HG03439 (cell line): ENCODE results near the gene AVPI1.
A peak's percentile ranks its signal among the peaks of the same experiment; 100 is the strongest.
"Not testable (repeated sequence)": the region's sequence is repeated elsewhere in the genome, so short reads cannot be mapped to it uniquely, and the experiment has no call there.

ENCODE experiments used
- ATAC-seq: cut with Tn5 transposase; IDR thresholded peaks from one replicate; pipeline ENCODE4 v1.9.1; 2021; ENCODE audit warnings: mild to moderate bottlenecking, moderate library complexity; ENCODE audit not compliant: unreplicated experiment

AVPI1 gene

DNA sequence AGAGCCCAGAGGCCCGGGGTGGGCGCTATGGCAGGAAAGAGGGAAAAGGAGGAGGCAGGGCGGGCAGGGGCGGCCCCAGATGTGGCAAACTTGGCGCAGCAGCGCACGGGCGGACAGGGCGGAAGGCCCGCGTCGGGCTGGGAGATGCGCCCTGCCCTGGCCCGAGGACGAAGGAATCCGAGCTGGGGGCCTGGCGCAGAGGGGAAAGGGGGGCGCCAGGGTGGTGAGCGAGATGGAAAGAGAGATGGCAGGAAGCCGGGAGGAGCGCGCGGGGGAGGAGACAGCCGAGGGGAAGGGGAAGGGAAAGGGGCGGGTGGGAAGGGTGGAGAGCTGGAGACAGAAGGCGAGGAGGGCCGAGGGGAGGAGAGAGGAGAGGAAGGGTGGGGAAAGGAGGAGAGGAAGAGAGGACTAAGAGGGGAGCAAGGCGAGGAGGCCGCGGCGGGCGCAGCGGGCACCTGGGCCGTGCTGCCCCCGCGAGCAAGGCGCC is 26.3 kb upstream of the AVPI1 start, which contains the start of gene MARVELD1:
TSS of gene MARVELD1 (plus strand) at position 392 of the 487 bp plus-strand sequence. CDS start 147 bp downstream, outside the sequence.
- ATAC-seq = no peak

DNA sequence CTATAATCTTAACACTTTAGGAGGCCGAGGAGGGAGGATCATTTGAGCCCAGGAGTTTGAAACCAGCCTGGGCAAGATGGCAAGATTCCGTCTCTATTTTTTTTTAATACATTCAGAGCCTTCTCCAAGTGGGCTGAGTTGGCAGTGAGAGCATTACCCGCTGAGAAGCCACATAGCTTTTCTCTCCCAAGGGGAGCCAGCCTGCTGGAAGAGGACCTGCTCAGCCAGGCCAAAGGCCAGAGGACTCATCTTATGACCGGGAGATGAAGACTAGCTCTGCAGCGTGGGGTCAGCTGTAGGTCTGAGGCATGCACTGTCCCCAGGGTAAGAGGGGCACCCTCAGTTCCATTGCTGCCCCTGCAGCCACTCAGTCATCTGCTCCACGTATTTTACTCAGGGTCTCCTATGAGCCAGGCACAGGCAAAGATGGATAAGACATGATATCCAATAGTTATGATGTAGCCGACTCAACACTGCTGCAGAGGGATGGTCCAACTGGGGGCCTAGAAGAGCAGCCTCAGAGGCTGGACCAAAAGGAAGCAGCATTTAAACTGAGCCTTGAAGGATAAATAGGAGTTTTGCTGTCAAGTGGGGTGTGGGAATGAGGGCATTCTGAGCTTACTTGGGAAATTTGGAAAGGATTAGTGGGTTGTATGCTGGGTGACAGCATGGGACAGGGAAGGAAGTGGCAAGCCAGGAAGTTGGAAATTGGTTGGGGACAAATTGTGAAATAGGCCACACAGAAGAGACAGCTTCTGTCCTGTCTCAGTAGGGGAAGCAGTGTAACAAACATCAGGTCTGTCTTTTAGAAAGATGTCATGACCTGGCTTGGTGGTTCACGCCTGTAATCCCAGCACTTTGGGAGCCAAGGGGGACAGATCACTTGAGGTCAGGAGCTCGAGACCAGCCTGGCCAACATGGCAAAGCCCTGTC is 24.9 kb upstream of the AVPI1 start:
- no peak for ATAC-seq

DNA sequence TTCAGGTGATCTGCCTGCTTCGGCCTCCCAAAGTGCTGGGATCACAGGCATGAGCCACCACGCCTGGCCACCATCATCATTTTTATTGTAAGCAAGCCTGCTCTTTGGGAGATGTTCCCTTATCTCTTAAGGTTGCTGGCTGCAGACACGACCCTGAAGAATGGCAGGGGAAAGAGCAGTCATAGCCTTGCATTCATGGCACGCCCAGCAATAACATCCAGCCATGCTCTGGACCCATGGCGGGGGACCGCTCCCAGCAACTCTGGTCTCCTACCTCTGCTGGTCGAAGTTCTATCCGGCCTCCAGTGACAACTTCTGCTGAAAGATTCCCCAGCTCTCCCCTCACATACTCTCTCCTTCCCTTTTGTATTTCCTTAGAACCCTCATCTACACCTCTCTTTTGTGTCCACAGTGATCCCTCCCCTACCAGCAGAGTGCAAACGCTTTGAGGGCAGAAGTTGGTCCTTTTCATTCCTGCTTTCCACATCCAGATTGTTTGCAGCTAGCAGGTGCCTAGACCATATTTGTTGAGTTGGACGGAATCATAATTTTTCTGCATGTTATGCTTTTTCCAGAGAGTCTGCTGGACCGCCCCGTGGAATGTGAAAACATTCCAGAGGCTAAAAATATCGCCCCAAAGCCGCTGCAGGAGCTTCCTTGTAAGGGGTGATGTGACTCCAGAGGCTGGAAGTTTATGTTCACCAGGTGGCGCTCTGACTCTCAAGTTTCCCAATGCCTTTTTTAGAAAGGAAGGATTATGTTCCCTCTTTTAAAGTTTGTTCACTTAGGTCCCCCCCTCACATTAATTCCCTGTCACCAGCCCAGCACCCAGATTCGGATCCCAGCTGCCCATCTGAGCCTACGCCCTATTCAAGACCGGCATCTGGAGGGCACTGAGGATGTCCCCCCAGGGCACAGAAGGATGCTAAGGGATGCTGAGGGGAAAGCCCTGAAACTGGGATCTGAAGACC is 22.2 kb upstream of the AVPI1 start:
- ATAC-seq = no peak

DNA sequence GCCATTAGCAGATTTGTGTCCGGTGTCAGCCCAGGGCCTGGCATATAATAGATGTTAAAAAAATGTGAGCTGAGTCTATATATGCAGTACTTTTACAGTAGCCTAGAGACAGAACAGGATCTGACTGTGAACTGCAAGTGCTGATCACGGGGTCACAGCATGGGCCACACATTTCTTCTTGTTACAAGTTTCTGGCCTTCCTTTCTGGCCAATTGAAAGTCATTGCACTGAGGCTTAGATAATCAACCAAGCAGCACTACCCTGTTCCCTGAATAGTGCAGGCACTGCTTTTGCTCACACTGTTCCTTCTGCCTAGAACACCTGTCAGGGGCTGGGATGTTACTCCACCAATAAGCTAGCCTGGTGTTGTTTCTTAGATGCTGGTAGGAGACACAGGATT is 21.1 kb upstream of the AVPI1 start:
- ATAC-seq = no peak

DNA sequence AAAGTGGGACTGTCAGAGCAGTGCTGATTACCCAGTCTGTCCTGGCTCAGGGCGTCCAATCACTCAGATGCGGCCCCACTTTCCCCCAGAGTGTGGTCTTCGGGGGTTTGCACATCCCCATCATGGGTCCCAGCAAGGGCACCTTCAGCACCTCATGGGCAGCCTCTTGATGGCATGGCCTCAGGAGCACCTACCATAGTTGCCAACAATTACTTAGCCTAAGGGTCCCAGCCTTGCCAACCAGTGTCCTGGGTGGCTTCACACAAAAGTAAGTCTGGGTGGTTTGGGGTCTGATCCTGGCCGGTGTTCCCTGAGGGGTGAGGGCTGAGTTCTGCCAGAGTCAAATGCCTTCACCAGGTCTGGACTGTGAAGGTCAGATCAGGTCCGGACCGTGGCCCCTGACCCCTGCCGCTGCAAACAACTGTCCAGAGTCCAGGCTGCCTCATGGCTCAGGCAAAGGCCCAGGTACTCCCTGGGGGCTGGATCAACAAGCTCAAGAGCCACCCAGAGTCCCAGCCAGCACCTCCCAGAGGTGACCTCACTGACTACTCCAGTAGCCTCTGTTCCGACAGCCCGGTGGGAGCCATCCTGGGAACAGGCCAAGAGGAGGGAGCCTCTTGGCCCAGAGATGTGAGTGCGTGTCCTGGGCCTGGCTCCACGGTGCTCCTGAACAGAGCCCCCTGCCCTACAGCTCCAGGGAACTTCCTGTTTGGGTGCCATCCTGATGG is 20.3 kb upstream of the AVPI1 start:
- ATAC-seq = no peak

DNA sequence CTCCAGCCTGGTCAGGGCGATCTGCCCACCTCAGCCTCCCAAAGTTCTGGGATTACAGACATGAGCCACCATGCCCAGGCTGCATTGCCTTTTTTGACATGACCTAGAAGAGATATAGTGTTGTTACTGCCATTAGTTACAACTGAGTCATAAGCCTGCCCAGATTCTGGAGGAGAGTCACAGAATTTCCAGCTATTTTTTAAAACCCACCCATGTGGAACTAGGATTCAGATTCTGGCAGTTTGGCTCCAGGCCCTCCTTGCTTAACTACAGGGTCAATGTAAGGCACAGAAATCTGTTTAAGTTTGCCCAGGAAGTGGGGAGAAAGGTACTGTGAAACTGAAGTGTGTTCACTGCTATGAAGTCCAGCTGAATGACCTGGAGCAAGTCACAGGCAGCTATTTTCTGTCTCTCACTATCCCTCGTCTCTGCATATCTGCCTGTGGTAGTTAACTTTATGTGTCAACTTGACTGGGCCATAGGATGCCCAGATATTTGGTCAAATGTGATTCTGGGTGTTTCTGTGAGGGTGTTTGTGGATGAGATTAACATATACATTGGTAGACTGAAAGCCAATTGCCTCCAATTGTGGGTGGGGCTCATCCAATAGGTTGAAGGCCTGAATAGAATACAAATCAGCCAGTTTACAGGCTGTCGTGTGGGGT is 18.1 kb upstream of the AVPI1 start:
- ATAC-seq = no peak

DNA sequence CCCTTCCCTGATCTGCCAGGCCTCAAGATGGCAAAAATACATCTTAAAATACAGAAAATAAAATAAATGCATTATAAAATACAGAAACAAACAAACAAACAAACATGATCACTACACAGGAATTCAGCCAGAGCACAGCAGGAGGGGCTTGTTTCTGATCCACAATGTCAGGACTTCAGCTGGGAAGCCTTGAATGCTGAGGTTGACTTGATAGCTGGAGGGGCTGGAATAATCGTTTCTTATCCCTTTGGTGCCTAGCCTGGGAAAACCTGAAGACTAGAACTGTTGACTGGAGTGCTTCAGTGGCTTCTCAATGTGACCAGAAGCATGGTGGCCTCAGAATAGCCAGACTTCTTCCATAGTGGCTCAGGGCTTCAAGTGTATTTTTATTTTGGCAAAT is 17.3 kb upstream of the AVPI1 start:
- ATAC-seq = no peak

DNA sequence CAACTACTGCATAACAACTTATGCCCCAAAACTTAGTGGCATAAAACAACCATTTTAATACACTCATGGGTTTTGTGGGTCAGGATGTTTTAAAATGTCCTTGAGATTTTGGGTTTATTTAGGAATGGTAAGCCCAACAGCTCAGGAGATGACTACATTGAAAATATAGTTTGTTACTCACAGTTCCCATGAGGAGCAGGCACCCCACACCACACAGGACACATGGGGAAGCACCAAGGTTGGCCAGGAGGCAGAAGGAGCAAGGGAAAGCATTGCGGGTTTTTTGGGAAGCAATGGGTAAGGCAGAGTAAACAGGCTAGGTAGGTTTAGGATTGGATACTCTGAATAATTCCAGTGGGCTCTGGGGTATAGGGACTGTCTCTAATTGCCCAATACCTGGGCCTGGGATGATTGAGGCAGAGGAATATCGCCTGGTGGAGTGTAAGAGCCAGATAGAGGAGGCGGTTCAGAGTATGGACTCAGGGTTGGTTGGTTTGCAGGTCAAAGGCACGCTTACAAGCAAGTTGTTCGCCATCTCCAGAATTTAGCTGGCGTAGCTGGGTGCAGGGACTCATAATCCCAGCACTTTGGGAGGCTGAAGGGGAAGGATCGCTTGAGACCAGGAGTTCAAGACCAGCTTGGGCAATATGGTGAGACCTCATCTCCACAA is 16.5 kb upstream of the AVPI1 start:
- no peak for ATAC-seq

DNA sequence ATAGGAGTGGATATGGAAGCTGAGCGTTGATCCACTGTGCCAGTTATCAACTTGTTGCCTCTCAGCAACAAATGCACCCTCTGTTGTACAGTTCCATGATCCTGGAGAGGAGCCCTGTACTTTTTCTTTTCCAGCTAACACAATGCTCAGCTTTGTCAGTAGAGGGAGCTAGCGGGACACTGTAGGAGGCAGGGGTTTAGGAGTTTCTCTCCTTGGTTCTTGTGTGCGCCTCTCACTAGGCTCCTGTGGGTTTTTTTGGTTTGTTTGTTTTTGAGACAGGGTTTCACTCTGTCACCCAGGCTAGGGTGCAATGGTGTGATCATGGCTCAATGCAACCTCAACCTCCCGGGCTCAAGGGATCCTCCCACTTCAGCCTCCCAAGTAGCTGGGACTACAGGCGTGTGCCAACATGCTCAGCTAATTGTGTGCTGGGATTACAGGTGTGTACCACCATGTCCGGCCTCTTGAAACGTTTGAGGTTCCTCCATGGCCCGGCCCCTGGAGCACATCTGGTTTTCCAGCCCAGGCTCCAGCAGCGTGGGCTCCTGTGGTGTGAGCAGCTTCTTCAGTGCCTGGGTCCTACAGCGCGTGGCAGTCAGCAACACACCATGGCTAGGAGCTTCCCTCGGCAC is 14.5 kb upstream of the AVPI1 start:
- peak; percentile 63 for ATAC-seq

DNA sequence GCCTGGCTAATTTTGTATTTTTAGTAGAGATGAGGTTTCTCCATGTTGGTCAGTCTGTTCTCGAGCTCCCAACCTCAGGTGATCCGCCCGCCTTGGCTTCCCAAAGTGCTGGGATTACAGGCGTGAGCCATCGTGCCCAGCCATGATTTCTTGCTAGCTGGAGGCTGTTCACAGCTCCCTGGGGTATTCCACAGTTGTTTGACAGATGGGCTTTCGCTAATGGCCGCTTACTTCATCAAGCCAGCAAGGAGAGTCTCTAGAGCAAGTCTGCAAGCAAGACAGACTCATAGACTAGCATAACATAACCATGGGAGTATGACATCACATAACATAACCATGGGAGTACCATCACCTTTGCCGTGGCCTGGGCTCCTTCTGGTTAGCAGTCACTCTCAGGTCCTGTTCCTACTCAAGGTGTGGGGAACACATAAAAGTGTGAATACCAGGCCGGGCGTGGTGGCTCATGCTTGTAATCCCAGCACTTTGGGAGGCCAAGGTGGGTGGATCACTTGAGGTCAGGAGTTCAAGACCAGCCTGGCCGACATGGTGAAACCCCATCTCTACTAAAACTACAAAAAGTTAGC is 11.1 kb upstream of the AVPI1 start:
- ATAC-seq = not testable (repeated sequence)

DNA sequence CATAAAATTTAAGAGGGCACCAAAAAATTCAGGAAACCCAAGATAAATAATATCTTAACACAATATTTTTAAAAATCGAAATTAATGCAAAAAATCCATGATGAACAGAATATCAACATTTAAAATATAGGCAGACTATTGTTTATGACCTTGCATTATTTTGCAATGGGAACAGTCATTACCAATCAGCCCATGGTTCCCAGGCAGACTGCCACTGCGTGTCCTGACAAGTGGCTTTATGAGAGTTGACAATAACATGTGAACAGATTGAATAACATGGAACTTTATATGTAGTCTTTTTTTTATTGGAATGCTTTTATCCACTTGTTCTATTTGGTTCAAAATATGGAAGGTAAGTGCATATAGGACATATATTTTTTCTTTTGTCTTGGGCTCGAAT is 3.1 kb upstream of the AVPI1 start:
- no peak for ATAC-seq

DNA sequence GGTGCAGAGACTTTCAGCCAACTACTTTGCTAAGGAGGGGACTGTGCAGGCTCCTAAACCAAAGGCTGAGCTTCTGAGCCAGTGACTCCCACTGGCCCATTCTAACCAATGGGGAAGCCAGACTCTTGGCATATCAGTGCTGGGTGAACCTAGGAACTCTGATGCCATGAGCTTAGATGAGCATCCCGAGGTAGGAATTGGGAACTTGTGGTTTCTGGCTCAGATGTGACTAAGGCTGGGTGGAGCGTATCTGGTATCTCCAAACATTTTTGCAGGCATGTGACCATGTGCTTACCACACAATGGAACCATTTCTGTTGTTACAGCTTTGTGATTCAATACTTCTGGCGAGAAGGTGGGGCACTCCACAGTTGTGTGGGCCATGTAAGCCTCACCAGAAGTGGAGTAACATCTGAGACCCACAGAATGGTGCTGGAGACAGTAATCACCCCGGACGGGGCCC is 2.5 kb upstream of the AVPI1 start:
- ATAC-seq = no peak

DNA sequence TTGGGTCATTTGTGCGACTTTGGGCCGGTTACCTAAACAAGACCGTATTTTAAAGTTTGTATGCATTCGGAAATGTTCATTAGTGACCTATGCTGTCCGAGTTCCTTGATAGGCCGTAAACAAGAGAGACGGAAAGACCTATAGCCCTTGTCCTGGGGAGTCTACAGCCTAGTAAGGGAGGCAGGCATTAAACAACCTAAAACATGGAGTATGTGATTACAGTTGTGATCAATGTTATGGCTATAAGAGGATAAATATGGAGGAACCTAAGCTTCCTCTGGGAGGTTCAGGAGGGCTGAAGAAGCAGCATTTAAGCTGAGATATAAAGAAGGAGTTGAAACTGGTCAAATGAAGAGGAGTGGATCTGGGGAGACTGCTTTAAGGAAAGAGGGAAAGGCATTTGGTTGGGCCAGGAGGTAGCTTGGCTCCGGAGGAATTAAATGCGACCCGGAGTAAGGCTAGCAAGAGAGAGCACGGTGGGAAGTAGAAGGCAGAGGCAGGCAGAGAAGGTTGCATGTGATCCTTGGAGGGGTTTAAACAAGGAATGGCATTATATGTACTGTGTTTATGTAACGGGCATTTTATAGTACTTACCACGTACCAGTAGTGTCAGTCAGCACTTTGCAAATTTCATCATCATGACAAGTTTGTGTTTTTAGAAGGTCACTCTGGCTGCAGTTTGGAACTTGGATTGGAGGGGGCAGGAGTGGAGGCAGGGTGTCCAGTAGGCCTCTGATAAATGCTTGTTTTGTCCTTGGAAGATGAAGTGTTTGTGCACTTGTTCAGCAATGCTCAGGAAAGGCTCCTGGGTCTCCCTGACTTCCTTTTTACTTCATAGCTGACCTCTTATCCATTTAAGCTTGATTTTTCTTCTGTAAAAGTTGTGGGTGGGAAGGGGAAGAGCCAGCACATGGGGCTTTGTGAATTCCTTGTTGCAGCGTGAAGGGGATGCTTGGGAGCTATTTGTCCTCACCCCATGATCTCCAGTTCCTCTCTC is 1.0 kb upstream of the AVPI1 start:
- ATAC-seq = no peak

DNA sequence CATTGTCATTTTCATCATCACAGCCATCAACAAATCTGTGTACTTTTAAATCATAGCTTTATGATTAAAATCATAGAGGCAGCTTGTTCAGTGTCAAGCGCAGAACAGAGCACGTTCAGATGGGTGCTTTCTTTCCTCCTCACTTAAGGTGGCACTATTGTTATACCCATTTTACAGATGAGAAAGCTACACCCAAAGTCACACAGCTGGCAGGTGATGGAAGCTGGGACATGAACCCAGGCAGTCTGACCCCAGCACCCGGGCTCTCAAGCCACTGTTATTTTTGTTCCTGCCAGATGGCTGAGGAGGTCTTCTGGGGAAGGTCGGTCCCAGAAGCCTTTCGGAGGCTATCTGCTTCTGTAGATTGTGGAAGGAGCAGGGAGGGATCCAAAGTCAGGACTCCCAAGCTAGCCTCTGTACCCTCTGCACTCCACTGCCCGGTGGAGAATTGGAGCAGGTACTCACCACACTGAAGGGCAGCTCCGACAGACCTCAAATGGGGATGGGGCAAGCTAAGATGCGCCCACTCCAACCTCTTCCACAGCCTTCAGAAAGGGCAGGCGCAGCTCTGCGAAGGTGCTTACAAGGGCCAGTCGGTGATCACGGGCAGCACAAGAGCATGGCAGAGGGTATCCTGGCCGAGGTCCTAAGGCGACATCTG is 610 bp downstream of the AVPI1 start:
- peak; percentile 18 for ATAC-seq

DNA sequence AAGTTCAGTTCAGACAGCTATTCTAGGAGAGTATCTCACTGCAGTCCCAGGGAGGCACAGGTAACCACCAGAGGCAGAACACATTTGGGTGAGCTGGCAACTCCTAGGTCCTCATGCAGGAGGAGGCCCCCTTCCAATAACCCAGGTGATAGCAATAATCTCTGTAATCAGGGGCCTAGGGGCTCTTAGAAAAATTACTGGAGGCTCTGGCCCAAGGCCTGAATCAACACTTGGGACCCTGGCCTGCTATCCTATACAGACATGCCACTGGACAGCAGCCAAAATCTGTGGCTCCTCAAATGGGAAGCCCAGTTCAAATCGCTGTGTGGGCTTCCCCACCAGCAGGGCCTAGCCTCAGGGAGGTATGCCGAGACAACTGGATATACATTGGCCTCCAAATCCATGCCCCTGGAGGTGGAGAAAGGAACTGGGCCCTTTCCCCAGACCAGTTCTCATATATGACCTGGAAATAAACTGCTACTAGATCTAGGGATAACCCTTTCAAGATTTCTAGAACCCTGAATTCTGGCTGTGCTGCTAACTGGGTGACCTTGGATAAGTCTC is 1.6 kb downstream of the AVPI1 start:
- ATAC-seq = no peak

DNA sequence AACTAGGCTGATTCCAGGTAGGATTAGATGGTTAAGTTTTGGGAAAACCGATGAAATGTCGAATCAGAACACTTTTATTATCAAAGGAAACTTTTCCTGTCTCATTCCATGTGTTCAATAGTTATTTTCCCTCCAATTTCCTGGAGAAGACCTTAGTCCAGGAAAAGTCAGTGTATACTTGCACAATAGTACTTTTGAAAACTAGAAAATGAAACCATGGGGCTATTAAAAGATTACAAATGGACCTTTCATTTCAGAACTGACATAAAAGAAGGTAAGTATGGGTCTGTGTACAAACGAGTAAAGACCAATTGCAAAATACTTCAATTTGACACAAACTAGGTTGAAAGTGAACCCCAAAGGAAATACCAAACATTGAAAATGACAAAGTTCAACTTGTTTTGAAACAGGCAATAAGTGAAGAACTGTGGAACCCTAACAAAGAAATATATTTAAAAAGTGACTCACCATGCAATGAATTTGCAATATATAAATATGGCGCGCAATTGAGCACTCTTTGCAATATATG is 2.1 kb downstream of the AVPI1 start:
- no peak for ATAC-seq
